Fibroblast of pulmonary artery (primary cell): ENCODE data around the gene C14orf180.
"Not testable (repeated sequence)": the region's sequence is repeated elsewhere in the genome, so short reads cannot be mapped to it uniquely, and the experiment has no call there.

Experiments used
- DNase-seq: peaks from one replicate; pipeline ENCODE4 v3.0.0-alpha.2; 2010; ENCODE audit warnings: low read depth
- H3K4me3 ChIP-seq: replicated peaks from 2 replicates; pipeline ENCODE4 v1.5.1; 2011; ENCODE audit warnings: low read depth, mild to moderate bottlenecking, control low read depth, low read length, moderate library complexity
- CTCF ChIP-seq: IDR thresholded peaks from 2 replicates; pipeline ENCODE4 v1.5.1; 2011; ENCODE audit warnings: mild to moderate bottlenecking, control low read depth, low read length, inconsistent platforms; ENCODE audit errors: missing control alignments

Gene C14orf180

DNA sequence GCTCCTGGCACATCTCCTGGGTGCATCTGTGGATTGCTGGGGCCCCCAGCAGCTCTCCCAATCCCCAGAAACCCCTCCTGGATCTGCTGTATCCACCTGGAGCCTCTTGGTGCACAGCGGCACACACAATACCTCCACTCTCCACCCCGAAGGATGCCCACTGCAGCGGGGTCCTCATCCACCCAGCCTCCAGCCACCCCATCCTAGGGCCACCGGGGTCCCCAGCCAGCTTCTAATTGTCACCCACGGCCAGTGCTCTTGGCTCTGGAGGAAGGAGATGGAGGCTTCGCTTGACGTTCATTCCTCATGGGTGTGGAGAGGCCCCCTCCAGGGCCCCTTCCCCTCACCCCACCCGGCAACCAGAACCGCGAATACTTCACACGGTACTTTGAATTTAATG, 56.6 kb downstream of the C14orf180 start:
- H3K4me3 ChIP-seq = no peak overlapping the region
- TF ChIP-seq CTCF = no peak
- DNase-seq = no peak

DNA sequence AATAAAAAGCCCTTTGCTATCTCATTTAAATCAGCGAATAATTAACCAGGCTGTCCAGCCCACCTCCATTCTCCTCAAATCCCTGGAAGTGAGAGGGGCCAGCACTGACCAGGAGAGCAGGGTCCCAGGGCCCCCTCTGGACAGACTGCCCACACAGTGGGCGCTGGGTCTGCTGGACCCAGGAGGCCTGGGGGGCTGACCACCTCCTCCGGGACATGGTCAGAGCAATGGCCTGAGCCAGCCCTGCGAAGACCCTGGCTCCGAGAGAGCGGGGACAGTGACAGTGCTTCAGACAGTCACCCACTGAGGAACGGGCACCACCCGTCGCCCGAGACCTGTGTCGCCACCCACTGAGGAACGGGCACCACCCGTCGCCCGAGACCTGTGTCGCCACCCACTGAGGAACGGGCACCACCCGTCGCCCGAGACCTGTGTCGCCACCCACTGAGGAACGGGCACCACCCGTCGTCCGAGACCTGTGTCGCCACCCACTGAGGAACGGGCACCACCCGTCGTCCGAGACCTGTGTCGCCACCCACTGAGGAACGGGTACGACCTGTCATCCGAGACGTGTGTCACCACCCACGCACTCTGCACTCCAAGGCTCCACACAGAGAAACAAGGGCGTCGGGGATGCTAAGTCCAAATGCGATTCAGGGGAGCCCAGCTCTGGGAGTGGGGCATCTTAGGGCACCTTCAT, 57.4 kb downstream of the C14orf180 start:
- H3K4me3 ChIP-seq, DNase-seq: not testable (repeated sequence)

DNA sequence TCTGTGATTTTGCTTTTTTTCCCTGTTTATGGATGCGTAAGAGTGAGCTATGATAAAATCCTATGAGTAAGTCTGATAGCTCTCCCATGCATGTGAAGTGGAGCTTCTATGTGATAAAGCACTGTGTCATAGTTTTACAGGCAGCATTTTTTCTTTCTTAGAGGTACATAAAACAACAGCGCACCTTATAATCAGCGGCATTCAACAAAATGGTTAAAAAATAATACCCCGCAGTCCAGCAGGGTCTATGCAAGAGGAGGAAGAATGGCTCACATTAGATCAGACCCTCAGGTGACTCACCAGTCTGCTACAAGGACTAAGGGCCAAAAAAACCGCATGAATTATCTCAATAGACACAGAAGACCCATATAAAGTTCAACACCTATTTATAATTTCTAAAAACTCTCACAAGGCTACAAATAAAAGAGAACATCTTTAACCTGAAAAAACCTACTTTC, 58.0 kb downstream of the C14orf180 start:
- H3K4me3 ChIP-seq = no peak overlapping the region
- no peak for DNase-seq
- no peak for TF ChIP-seq CTCF

GRCh38 chr14:104638190-104638589, 58.6 kb downstream of the C14orf180 start:
- no peak for DNase-seq
- no peak overlapping the region for H3K4me3 ChIP-seq
- no peak for TF ChIP-seq CTCF

DNA sequence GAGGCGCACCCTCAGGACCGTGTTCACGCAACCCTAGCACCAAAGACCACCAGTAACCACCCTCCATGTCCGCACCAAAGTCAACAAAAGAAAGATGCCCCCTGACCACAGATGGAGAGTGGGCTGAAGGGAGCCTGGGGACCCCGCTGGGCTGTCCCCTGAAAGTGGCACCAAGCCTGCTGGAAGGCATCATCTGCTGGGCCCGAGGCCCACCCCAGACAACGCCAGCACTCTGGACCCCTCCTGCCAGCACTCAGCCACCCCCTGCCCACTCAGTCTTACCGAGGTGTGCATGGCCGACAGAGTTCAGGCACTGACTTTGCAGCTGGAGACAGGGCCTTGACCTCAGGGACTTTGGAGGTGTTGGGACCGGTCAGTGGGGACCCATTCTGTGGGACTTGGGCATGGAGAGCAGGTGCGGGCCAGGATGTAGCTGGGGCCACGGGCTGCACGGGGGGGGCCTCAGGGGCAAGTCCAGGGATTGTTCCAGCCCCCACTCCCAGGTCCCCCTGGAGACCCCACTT, 59.4 kb downstream of the C14orf180 start:
- H3K4me3 ChIP-seq = no peak overlapping the region
- no peak for TF ChIP-seq CTCF
- no peak for DNase-seq

DNA sequence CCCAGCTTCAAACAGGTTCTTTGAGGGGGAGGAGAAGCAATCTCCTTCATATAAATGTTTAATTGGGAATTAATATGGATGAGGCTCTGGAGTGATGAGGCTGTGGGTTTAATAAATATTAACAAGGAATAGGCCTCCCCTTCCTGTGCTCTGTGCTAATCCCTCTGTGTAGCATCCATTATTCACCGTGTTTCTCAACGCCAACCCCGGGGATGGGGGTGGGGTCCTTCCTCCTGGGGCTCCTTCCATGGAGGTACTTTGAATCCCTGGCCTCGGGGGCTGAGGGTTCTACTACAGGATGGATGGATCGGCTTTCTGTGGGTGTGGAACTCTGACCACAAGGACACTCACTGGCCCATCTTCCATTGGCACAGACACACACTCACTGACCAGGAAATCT, 59.9 kb downstream of the C14orf180 start:
- no peak for DNase-seq
- H3K4me3 ChIP-seq = no peak overlapping the region
- no peak for TF ChIP-seq CTCF
